ENCODE data around the gene MAD2L1BP.

MAD2L1BP gene

DNA sequence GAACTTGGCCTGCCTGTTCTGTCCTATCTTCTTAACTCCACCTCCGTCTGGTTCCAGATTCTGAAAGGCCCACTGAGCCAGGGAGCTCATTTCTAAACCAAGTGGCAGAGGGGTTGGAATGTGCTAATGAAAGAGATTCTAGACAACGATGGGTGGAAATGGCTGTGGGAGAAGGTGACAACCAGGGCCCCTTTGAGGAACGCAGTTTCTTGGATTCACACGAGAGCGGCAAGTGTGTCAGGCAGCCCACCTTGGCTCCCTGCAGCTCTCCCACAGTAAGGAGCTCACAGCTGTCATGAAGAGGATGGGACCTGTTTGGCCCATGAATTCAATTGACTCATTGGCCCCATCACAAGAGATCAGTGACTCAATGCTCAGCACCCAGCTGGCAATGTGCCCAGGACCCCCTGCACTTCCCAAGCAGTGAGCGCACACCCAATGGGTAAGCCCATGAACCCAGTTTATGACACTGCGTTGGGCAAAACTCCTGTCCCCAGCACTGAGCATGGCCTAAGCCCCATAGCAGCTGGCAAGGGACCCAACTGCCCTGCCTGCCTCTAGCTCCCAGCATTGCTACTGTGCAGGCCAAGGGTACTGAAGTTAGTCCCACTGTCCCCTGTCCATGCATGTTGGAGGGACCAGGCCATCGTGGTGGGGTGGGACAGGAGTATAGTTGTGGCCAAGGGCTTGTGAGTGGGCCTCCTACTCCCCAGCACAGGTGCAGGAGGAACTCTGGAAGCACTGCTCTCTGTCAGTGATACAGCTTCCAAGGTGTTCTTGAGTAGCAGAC is 35.6 kb downstream of the MAD2L1BP start:
- Histone ChIP-seq H3K27ac (replicated peaks) (no peak overlapping the region), H3K27me3 (ENCODE audit: insufficient read depth, poor library complexity, severe bottlenecking) (no peaks in the 10 kb centered on the region), H3K4me3 (replicated peaks; ENCODE audit: insufficient read depth, low read length) (no peak overlapping the region)
- no peak for DNase-seq (ENCODE audit: low read depth in 1 of 2, low spot score in 1 of 2)
- TF ChIP-seq SPI1 (IDR thresholded peaks at IDR 0.05; ENCODE audit: borderline replicate concordance, low read depth): no peak
- TF ChIP-seq GABPA (IDR thresholded peaks at IDR 0.05; ENCODE audit: low read depth): no peak
- no peak; the same call in 1 of the 2 replicates for TF ChIP-seq POLR2AphosphoS5 (IDR thresholded peaks at IDR 0.05; ENCODE audit: low read depth)
- TF ChIP-seq CTCF (IDR thresholded peaks at IDR 0.05; ENCODE audit: insufficient read depth, low read length): no peak
- no peak for TF ChIP-seq REST (IDR thresholded peaks at IDR 0.05; ENCODE audit: insufficient replicate concordance, low read depth)

GRCh38 chr6:43671801-43672690 is 36.4 kb downstream of the MAD2L1BP start:
- Histone ChIP-seq H3K27ac (replicated peaks) (no peak overlapping the region), H3K4me3 (replicated peaks; ENCODE audit: insufficient read depth, low read length) (no peak overlapping the region), H3K27me3 (ENCODE audit: insufficient read depth, poor library complexity, severe bottlenecking) (no peaks in the 10 kb centered on the region)
- TF ChIP-seq POLR2AphosphoS5 (IDR thresholded peaks at IDR 0.05; ENCODE audit: low read depth) (no peak), GABPA (IDR thresholded peaks at IDR 0.05; ENCODE audit: low read depth) (no peak), CTCF (IDR thresholded peaks at IDR 0.05; ENCODE audit: insufficient read depth, low read length) (no peak)
- no peak for DNase-seq (ENCODE audit: low read depth in 1 of 2, low spot score in 1 of 2)

GRCh38 chr6:43673444-43674084 is 37.9 kb downstream of the MAD2L1BP start:
- DNase-seq (ENCODE audit: low read depth in 1 of 2, low spot score in 1 of 2): no peak
- no peak overlapping the region for H3K4me3 ChIP-seq (replicated peaks; ENCODE audit: insufficient read depth, low read length)
- TF ChIP-seq GABPA (IDR thresholded peaks at IDR 0.05; ENCODE audit: low read depth) (no peak), SPI1 (IDR thresholded peaks at IDR 0.05; ENCODE audit: borderline replicate concordance, low read depth) (no peak), POLR2AphosphoS5 (IDR thresholded peaks at IDR 0.05; ENCODE audit: low read depth) (no peak), REST (IDR thresholded peaks at IDR 0.05; ENCODE audit: insufficient replicate concordance, low read depth) (no peak), CTCF (IDR thresholded peaks at IDR 0.05; ENCODE audit: insufficient read depth, low read length) (no peak)
- no peak overlapping the region for H3K27ac ChIP-seq (replicated peaks)
- H3K27me3 ChIP-seq (ENCODE audit: insufficient read depth, poor library complexity, severe bottlenecking): no peaks in the 10 kb centered on the region

All from HL-60 (cell line).